SK-N-SH treated with all-trans-retinoic acid at 6 μM for 48 hours (cell line): Measurements from ENCODE around the gene CABP5.

Experiments
- ATAC-seq: fragments of 200-7000 bp; cut with Tn5 transposase; 3 replicates; pipeline ENCODE4 v1.9.1; 2020; ENCODE audit warnings: mild to moderate bottlenecking, moderate library complexity
- ARNTL ChIP-seq: fragments of 450-650 bp; formaldehyde crosslinking; IDR thresholded peaks from 2 replicates; pipeline ENCODE4 v1.5.0; 2020; ENCODE audit warnings: low read depth, mild to moderate bottlenecking, moderate library complexity, borderline replicate concordance
- BACH2 ChIP-seq: fragments of 250-450 bp; sonication (Bioruptor Pico); IDR thresholded peaks from 2 replicates; pipeline ENCODE4 v1.9.0; 2021; ENCODE audit warnings: mild to moderate bottlenecking, borderline replicate concordance
- CSDC2 ChIP-seq: fragments of 250-450 bp; sonication (Bioruptor Pico); IDR thresholded peaks from 2 replicates; pipeline ENCODE4 v1.5.0; 2020; ENCODE audit warnings: mild to moderate bottlenecking, moderate library complexity
- ESRRG ChIP-seq: fragments of 250-450 bp; sonication (Bioruptor Pico); IDR thresholded peaks from 2 replicates; pipeline ENCODE4 v1.6.1; 2021; ENCODE audit warnings: mild to moderate bottlenecking
- GLIS3 ChIP-seq: fragments of 250-450 bp; sonication (Bioruptor Pico); IDR thresholded peaks from 2 replicates; pipeline ENCODE4 v1.5.0; 2020; ENCODE audit warnings: mild to moderate bottlenecking, moderate library complexity
- ISL1 ChIP-seq: fragments of 250-450 bp; sonication (Bioruptor Pico); IDR thresholded peaks from 2 replicates; pipeline ENCODE4 v2.1.2; 2022; ENCODE audit warnings: mild to moderate bottlenecking, moderate library complexity
- OSR1 ChIP-seq: fragments of 250-450 bp; sonication (Bioruptor Pico); IDR thresholded peaks from 2 replicates; pipeline ENCODE4 v1.8.0; 2022; ENCODE audit warnings: moderate library complexity, mild to moderate bottlenecking, inconsistent platforms
- PPARA ChIP-seq: fragments of 250-450 bp; sonication (Bioruptor Pico); IDR thresholded peaks from 2 replicates; pipeline ENCODE4 v1.5.0; 2020; ENCODE audit warnings: mild to moderate bottlenecking, borderline replicate concordance
- RARB ChIP-seq: fragments of 250-450 bp; sonication (Bioruptor Pico); IDR thresholded peaks from 2 replicates; pipeline ENCODE4 v1.8.0; 2021; ENCODE audit warnings: mild to moderate bottlenecking, moderate library complexity
- SNAI2 ChIP-seq: fragments of 250-450 bp; sonication (Bioruptor Pico); IDR thresholded peaks from 2 replicates; pipeline ENCODE4 v1.5.0; 2020; ENCODE audit warnings: mild to moderate bottlenecking, moderate library complexity
- TOX ChIP-seq: fragments of 250-450 bp; sonication (Bioruptor Pico); IDR thresholded peaks from 2 replicates; pipeline ENCODE4 v1.8.0; 2021; ENCODE audit warnings: mild to moderate bottlenecking, moderate library complexity, borderline replicate concordance
- ZFP3 ChIP-seq: fragments of 250-450 bp; sonication (Bioruptor Pico); IDR thresholded peaks from 2 replicates; pipeline ENCODE4 v1.5.0; 2020; ENCODE audit warnings: mild to moderate bottlenecking, moderate library complexity
- ZFP30 ChIP-seq: fragments of 450-650 bp; formaldehyde crosslinking; IDR thresholded peaks from 2 replicates; pipeline ENCODE4 v1.5.0; 2022; ENCODE audit warnings: mild to moderate bottlenecking, moderate library complexity
- ZNF565 ChIP-seq: fragments of 450-650 bp; formaldehyde crosslinking; conservative IDR thresholded peaks from 2 replicates; pipeline ENCODE4 v1.5.0; 2020; ENCODE audit warnings: low read depth, mild to moderate bottlenecking, moderate library complexity
- ZNF8 ChIP-seq: fragments of 450-650 bp; formaldehyde crosslinking; IDR thresholded peaks from 2 replicates; pipeline ENCODE4 v1.5.0; 2020; ENCODE audit warnings: mild to moderate bottlenecking, moderate library complexity
- TF ChIP-seq, protein P1 (sequence below): fragments of 250-450 bp; sonication (Bioruptor Pico); IDR thresholded peaks from 2 replicates; pipeline ENCODE4 v1.5.1; 2020; ENCODE audit warnings: low read depth, mild to moderate bottlenecking, moderate library complexity
- TF ChIP-seq, protein P2 (sequence below): fragments of 250-450 bp; sonication (Bioruptor Pico); IDR thresholded peaks from 2 replicates; pipeline ENCODE4 v1.8.0; 2021; ENCODE audit warnings: low read depth, mild to moderate bottlenecking, moderate library complexity, borderline replicate concordance
- TF ChIP-seq, protein P3 (sequence below): fragments of 250-450 bp; sonication (Bioruptor Pico); IDR thresholded peaks from 2 replicates; pipeline ENCODE4 v1.5.1; 2021; ENCODE audit warnings: mild to moderate bottlenecking, moderate library complexity
- TF ChIP-seq, protein P4 (sequence below): fragments of 250-450 bp; sonication (Bioruptor Pico); IDR thresholded peaks from 2 replicates; pipeline ENCODE4 v1.8.0; 2020; ENCODE audit warnings: mild to moderate bottlenecking, moderate library complexity, borderline replicate concordance

CABP5 gene

DNA sequence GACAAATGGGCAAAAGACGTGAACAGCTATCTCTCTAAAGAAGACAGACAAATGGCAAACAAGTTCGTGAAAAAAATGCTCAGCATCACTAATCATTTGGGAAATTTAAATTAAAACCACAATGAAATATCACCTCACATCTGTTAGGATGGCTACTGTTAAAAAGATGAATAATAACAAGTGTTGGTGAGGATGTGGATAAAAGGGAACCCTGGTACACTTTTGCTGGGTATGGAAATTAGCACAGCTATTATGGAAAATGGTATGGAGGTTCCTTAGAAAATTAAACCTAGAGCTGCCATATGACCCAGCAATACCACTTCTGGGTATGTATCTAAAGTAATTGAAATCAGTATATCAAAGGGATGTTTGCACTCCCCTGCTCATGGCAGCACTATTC is 7.1 kb downstream of the CABP5 start:
- TF ChIP-seq ZFP3 (CRISPR knock-in tag) (no peak), OSR1 (no peak), ZNF8 (CRISPR knock-in tag) (no peak), ZNF565 (CRISPR knock-in tag) (no peak), BACH2 (CRISPR knock-in tag) (no peak), TOX (CRISPR knock-in tag) (no peak), RARB (CRISPR knock-in tag) (no peak), SNAI2 (CRISPR knock-in tag) (no peak), ISL1 (no peak), GLIS3 (no peak), ZFP30 (CRISPR knock-in tag) (no peak), ARNTL (CRISPR knock-in tag) (no peak), PPARA (CRISPR knock-in tag) (no peak), ESRRG (CRISPR knock-in tag) (no peak), CSDC2 (no peak)
- TF ChIP-seq, protein P1, sequence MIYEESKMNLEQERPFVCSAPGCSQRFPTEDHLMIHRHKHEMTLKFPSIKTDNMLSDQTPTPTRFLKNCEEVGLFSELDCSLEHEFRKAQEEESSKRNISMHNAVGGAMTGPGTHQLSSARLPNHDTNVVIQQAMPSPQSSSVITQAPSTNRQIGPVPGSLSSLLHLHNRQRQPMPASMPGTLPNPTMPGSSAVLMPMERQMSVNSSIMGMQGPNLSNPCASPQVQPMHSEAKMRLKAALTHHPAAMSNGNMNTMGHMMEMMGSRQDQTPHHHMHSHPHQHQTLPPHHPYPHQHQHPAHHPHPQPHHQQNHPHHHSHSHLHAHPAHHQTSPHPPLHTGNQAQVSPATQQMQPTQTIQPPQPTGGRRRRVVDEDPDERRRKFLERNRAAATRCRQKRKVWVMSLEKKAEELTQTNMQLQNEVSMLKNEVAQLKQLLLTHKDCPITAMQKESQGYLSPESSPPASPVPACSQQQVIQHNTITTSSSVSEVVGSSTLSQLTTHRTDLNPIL: no peak
- TF ChIP-seq, protein P2, sequence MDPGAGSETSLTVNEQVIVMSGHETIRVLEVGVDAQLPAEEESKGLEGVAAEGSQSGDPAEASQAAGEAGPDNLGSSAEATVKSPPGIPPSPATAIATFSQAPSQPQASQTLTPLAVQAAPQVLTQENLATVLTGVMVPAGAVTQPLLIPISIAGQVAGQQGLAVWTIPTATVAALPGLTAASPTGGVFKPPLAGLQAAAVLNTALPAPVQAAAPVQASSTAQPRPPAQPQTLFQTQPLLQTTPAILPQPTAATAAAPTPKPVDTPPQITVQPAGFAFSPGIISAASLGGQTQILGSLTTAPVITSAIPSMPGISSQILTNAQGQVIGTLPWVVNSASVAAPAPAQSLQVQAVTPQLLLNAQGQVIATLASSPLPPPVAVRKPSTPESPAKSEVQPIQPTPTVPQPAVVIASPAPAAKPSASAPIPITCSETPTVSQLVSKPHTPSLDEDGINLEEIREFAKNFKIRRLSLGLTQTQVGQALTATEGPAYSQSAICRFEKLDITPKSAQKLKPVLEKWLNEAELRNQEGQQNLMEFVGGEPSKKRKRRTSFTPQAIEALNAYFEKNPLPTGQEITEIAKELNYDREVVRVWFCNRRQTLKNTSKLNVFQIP (CRISPR knock-in tag): no peak
- TF ChIP-seq, protein P3, sequence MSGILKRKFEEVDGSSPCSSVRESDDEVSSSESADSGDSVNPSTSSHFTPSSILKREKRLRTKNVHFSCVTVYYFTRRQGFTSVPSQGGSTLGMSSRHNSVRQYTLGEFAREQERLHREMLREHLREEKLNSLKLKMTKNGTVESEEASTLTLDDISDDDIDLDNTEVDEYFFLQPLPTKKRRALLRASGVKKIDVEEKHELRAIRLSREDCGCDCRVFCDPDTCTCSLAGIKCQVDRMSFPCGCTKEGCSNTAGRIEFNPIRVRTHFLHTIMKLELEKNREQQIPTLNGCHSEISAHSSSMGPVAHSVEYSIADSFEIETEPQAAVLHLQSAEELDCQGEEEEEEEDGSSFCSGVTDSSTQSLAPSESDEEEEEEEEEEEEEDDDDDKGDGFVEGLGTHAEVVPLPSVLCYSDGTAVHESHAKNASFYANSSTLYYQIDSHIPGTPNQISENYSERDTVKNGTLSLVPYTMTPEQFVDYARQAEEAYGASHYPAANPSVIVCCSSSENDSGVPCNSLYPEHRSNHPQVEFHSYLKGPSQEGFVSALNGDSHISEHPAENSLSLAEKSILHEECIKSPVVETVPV (CRISPR knock-in tag): no peak
- TF ChIP-seq, protein P4, sequence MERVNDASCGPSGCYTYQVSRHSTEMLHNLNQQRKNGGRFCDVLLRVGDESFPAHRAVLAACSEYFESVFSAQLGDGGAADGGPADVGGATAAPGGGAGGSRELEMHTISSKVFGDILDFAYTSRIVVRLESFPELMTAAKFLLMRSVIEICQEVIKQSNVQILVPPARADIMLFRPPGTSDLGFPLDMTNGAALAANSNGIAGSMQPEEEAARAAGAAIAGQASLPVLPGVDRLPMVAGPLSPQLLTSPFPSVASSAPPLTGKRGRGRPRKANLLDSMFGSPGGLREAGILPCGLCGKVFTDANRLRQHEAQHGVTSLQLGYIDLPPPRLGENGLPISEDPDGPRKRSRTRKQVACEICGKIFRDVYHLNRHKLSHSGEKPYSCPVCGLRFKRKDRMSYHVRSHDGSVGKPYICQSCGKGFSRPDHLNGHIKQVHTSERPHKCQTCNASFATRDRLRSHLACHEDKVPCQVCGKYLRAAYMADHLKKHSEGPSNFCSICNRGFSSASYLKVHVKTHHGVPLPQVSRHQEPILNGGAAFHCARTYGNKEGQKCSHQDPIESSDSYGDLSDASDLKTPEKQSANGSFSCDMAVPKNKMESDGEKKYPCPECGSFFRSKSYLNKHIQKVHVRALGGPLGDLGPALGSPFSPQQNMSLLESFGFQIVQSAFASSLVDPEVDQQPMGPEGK (CRISPR knock-in tag): no peak
- TF ChIP-seq, all 23 proteins: peak for 0
- no peak for ATAC-seq

DNA sequence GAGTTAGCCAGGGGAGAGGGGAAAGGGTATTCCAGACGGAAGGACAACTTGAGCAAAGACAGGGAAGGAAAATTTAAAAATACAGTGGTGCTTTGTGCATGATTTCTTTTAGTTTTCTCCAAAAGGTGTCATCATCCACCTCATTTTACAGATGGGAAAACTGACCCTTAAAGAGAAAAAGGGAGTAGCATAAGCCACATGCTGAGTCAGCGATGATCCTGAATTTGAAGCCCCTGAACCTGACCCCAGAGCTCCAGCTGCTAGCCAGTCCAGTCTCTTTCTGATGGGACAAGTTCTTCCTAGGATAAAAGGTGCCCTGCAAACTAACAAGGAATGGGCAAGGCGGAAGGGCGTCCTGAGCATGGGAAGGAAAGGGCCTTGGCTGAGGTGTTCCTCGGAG is 10.3 kb downstream of the CABP5 start:
- TF ChIP-seq ZNF8 (CRISPR knock-in tag): no peak
- TF ChIP-seq ESRRG (CRISPR knock-in tag): no peak
- TF ChIP-seq RARB (CRISPR knock-in tag): no peak
- TF ChIP-seq TOX (CRISPR knock-in tag): no peak
- TF ChIP-seq, all 23 proteins: peak for 0

DNA sequence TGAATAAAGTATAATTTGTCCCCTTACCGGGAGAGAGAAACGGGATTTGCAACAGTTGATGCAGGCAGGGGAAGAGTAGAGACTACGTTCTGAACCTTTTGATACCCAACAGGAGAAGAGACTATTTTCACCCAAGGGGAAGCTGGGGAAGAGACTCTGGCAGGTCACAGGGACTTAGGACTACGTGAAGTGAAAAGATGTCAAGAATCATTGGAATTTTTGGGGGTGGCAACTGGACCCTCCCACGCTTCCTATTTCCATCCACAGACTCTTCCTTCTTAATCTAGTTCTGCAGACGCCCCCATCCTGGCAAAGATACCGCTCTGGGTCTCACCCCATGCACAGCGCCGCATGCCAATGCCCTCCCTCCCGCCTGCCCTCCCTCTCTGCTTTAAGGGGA is 13.8 kb downstream of the CABP5 start:
- TF ChIP-seq ARNTL (CRISPR knock-in tag): no peak
- no peak for TF ChIP-seq ZNF565 (CRISPR knock-in tag)
- no peak for TF ChIP-seq OSR1
- no peak for TF ChIP-seq GLIS3
- no peak for TF ChIP-seq ESRRG (CRISPR knock-in tag)
- TF ChIP-seq, protein P1: no peak
- no peak for TF ChIP-seq SNAI2 (CRISPR knock-in tag)
- TF ChIP-seq, protein P2 (CRISPR knock-in tag): no peak
- TF ChIP-seq CSDC2: no peak
- TF ChIP-seq, all 23 proteins: peak for 0
- ATAC-seq: no peak

More for the DNA sequence above, 10.3 kb downstream of the CABP5 start:
- no peak for ATAC-seq
